Activated CD4-positive, alpha-beta T cell treated with anti-CD3 and anti-CD28 coated beads, Interleukin-2, amount 10 ng/mL, durations not matched to agents 24 days and 14 days (primary cell): ENCODE data around the gene FGF12. TPM values are rescaled to one million over a fixed set of nuclear protein-coding genes. Genes with fewer than 3 reads are reported as not detected.
A peak's percentile ranks its signal among the peaks of the same experiment; 100 is the strongest.

ENCODE experiments used
- DNase-seq: peaks from one replicate; pipeline ENCODE4 v3.0.0; 2022
- H3K27ac Mint-ChIP-seq: one replicate; pipeline ENCODE4 v1.8.0; 2022; ENCODE audit warnings: mild to moderate bottlenecking, mixed read lengths
- H3K27me3 Mint-ChIP-seq: one replicate; pipeline ENCODE4 v1.8.0; 2022; ENCODE audit warnings: mixed read lengths
- H3K36me3 Mint-ChIP-seq: one replicate; pipeline ENCODE4 v1.8.0; 2022; ENCODE audit warnings: low read depth, mild to moderate bottlenecking, mixed read lengths
- H3K4me1 Mint-ChIP-seq: one replicate; pipeline ENCODE4 v1.8.0; 2021; ENCODE audit warnings: mixed read lengths
- H3K4me3 Mint-ChIP-seq: one replicate; pipeline ENCODE4 v1.8.0; 2022; ENCODE audit warnings: mild to moderate bottlenecking, moderate library complexity, mixed read lengths
- H3K9me3 Mint-ChIP-seq: one replicate; pipeline ENCODE4 v1.8.0; 2021; ENCODE audit warnings: mixed read lengths
- intact Hi-C: fragments of 100-400 bp; cut with micrococcal nuclease; formaldehyde crosslinking; loops from one replicate; pipeline ENCODE4 v1.15.1; 2023
- total RNA-seq: library from RNA; stranded (reverse); gene quantifications from 2 replicates; pipeline ENCODE4 v1.2.3, GENCODE V29; 2022

FGF12 gene
- total RNA-seq, 1 donor from 2014 or later: not detected

- Mint-ChIP-seq H3K27ac (no peak overlapping the region), H3K4me1 (no peaks in the 10 kb centered on the region), H3K27me3 (no peaks in the 10 kb centered on the region), H3K9me3 (no peaks in the 10 kb centered on the region), H3K4me3 (no peak overlapping the region), H3K36me3 (no peaks in the 10 kb centered on the region)
- DNase-seq: no peak
- intact Hi-C loops: no loop called here
Observed at GRCh38 chr3:192545333-192545732, 182.0 kb downstream of the FGF12 start.

DNA sequence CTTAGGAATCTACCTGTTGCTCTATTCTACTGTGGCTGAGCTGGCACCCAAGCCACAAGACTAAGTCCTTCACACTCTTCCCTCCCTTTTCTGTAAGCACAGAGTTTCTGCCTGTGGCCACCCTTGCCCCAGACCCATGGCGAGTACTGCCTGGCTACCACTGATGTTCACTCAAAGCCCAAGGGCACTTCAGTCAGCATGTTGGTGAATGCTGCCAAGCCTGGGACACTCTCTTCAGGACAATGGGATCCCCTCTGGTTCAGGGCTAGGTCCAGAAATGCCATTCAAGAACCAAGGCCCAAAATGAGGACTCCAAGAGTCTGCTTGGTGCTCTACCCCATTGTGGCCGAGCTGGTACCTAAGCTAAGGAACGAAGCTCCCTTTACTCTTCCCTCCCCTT is 184.2 kb downstream of the FGF12 start:
- no peaks in the 10 kb centered on the region for H3K27me3 Mint-ChIP-seq
- no peak for DNase-seq
- H3K9me3 Mint-ChIP-seq: no peaks in the 10 kb centered on the region
- H3K27ac Mint-ChIP-seq: no peak overlapping the region
- H3K4me3 Mint-ChIP-seq: no peak overlapping the region
- intact Hi-C loops: no loop called here
- H3K36me3 Mint-ChIP-seq: no peaks in the 10 kb centered on the region
- no peaks in the 10 kb centered on the region for H3K4me1 Mint-ChIP-seq

DNA sequence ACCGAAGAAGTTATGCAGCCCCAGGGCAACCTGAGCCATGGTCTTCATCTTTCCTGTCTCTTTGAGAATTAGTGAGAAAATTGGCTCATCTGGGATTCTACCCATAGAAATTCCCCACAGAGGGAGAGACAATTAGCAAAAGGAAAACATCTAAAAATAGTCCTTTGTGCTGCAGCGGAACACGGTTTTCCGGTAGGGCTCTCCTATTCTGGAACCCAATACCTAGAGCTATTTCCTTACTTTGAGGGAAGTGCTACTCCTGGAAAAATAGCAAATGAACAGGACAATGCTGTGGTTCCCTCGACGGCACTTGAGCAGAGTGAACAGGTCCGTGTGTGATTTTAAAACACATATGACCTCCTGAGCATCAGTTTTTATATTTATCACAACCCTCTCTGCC is 210.5 kb downstream of the FGF12 start:
- Mint-ChIP-seq H3K27me3 (peaks cover 42% of the 10 kb centered on the region), H3K9me3 (peaks cover 5% of the 10 kb centered on the region), H3K4me1 (peaks cover 2% of the 10 kb centered on the region), H3K4me3 (no peak overlapping the region), H3K36me3 (no peaks in the 10 kb centered on the region), H3K27ac (no peak overlapping the region)
- DNase-seq: no peak
- intact Hi-C loops: no loop called here

DNA sequence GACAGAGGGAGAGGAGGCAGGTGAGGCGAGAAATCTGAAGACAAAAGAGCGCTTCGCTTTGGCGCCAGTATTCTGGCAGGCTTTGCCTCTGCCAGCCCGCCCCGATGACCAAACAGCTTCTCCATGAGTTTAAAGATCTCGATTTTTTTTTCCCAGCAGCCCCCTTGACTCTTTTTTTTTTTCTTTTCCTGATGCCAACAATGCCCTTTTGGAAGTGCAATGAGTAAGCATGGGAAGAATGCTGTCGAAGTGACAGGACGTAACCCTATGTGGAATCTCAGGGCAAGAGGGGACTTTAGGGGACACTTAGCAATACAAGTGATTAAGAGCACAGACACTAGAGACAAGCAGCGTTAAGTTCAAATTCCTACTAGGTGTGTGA is 211.7 kb downstream of the FGF12 start:
- no peaks in the 10 kb centered on the region for H3K36me3 Mint-ChIP-seq
- peaks cover 2% of the 10 kb centered on the region for H3K4me1 Mint-ChIP-seq
- intact Hi-C loops: no loop called here
- H3K27me3 Mint-ChIP-seq: peaks cover 42% of the 10 kb centered on the region
- no peak for DNase-seq
- no peak overlapping the region for H3K4me3 Mint-ChIP-seq
- H3K9me3 Mint-ChIP-seq: peaks cover 5% of the 10 kb centered on the region
- no peak overlapping the region for H3K27ac Mint-ChIP-seq

DNA sequence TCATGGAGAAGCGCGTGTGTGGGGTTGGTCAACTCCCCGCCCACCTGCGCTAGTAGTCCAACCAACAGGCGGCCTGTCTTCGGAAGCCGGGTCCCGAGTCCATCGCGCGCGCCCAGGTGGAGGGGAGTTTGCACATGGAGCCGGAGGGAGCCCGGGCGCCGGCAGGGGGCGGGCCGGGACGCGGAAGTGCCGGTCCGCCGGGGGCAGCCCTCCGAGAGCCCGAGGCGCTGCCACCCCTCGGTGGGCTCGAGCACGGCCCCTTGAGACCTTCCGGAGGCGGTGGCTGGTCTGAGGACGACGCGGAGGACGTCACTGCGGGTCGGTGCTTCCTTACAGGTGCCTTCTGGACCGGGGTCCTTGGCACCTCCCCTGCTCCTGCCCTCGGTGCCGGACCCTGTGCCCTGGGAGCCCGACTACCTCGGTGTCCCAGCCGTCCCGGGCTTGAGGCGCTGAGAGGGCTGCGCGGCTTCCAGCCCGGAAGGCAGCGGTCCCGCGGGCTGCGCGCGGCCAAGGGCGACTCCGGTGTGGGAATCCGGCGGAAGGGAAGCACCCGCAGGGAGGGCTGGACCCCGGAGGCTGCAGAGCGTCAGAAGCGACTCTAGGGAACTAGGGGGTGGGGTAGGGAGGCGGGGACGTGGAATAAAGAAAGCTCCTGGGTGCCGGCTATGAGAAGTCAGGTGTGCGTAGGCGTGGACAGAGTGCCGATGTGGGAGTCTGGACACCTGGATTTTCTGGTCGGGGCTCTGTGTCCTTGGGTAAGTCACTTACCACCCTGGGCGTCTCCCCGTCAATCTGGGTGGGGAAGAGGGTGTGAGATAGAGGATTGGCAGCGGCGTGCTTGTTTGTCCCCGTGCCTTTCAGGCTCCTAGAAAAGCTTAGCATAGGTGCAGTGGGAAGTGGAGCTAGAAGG is 212.3 kb downstream of the FGF12 start:
- Mint-ChIP-seq H3K4me3 (no peak overlapping the region), H3K36me3 (no peaks in the 10 kb centered on the region)
- DNase-seq: no peak

GRCh38 chr3:192514081-192514753 is 213.1 kb downstream of the FGF12 start:
- Mint-ChIP-seq H3K36me3 (no peaks in the 10 kb centered on the region), H3K4me1 (peaks cover 2% of the 10 kb centered on the region), H3K27ac (no peak overlapping the region), H3K9me3 (peaks cover 5% of the 10 kb centered on the region), H3K4me3 (no peak overlapping the region), H3K27me3 (peaks cover 42% of the 10 kb centered on the region)
- DNase-seq: peak; percentile 55
- intact Hi-C loops: loop anchor here (5.0 kb wide), 1 partner anchor 107 kb away; no protein-coding TSS in a partner anchor

More for the DNA sequence above, 212.3 kb downstream of the FGF12 start:
- Mint-ChIP-seq H3K4me1 (peaks cover 2% of the 10 kb centered on the region), H3K27ac (no peak overlapping the region), H3K27me3 (peaks cover 42% of the 10 kb centered on the region), H3K9me3 (peaks cover 5% of the 10 kb centered on the region)
- intact Hi-C loops: loop anchor here (5.0 kb wide), 1 partner anchor 108 kb away; no protein-coding TSS in a partner anchor

DNA sequence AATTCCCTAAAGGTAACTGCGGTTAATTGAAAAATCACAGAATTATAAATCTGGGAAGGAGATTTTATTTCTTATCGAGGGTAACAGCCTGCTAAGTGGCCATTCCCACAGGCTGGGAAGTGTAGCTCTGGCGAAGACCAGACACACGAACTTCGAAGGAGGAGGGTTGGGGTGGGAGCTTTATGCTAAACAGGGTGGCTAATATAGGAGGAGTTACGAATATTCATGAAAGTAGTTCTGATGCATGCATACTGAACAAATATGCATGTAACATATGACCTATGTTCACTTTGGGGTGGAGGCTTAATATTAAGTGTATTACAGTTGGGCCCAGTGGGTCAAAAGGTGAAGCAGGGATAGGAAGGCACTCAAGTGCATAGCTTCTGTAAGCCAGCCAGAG is 221.6 kb downstream of the FGF12 start:
- intact Hi-C loops: no loop called here
- no peaks in the 10 kb centered on the region for H3K36me3 Mint-ChIP-seq
- no peak overlapping the region for H3K27ac Mint-ChIP-seq
- H3K4me1 Mint-ChIP-seq: no peaks in the 10 kb centered on the region
- no peak overlapping the region for H3K4me3 Mint-ChIP-seq
- no peaks in the 10 kb centered on the region for H3K9me3 Mint-ChIP-seq
- DNase-seq: no peak
- no peaks in the 10 kb centered on the region for H3K27me3 Mint-ChIP-seq

DNA sequence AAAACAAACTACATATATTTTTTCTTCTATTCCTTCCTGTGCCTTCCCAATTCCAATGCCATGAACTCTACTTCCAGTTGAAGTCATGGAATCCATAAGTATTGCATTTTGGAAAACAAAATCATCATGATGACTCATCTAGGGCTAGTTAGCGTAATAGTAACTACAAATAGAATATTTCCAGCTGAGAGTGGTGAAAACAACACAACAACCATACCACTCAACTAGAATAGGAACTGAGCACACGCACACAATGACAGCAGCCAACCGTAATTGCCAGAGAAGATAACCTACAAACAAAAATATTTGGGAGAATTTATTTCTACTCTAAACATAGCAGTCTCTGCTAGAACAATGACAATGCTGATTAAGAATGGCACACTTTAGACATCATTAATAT is 225.9 kb downstream of the FGF12 start:
- no peaks in the 10 kb centered on the region for H3K27me3 Mint-ChIP-seq
- intact Hi-C loops: no loop called here
- H3K27ac Mint-ChIP-seq: no peak overlapping the region
- no peak for DNase-seq
- no peaks in the 10 kb centered on the region for H3K36me3 Mint-ChIP-seq
- H3K4me1 Mint-ChIP-seq: no peaks in the 10 kb centered on the region
- no peaks in the 10 kb centered on the region for H3K9me3 Mint-ChIP-seq
- no peak overlapping the region for H3K4me3 Mint-ChIP-seq

DNA sequence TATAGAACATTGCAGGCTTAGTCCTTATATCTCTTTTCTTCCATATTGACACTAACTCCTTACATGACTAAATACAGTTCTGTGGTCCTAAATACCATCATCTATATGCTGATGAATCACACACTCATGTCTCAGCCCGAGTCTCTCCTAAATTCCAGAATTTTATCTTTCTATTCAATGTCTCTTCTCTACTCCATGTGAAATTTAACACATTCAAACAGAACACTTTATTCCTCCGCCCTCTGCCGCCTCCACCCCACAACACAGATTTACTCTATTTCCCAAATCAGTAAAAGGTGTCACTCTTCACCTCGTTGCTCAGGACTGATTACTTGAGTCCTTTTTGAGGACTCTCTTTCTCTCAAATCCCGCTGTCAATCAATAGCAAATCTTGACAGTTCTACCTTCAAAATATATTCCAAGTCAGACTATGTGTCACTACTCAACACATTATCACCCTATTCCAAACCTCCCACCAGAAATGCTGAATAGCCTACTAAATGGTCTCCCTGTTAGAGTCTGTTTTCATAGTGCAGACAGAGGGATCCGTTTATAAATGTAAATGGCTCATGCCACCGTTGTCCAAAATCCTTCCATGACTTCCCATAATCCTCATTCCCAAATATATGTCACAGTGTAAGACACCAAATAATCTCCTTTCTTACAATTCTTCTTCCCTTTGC is 230.3 kb downstream of the FGF12 start:
- Mint-ChIP-seq H3K27ac (no peak overlapping the region), H3K4me1 (no peaks in the 10 kb centered on the region), H3K4me3 (no peak overlapping the region), H3K36me3 (no peaks in the 10 kb centered on the region), H3K27me3 (no peaks in the 10 kb centered on the region), H3K9me3 (no peaks in the 10 kb centered on the region)
- intact Hi-C loops: no loop called here
- no peak for DNase-seq

- intact Hi-C loops: no loop called here
- H3K27ac Mint-ChIP-seq: no peak overlapping the region
- no peaks in the 10 kb centered on the region for H3K4me1 Mint-ChIP-seq
- no peak overlapping the region for H3K4me3 Mint-ChIP-seq
- DNase-seq: no peak
- H3K9me3 Mint-ChIP-seq: no peaks in the 10 kb centered on the region
- peaks cover 2% of the 10 kb centered on the region for H3K27me3 Mint-ChIP-seq
- no peaks in the 10 kb centered on the region for H3K36me3 Mint-ChIP-seq
Observed at GRCh38 chr3:192494174-192494573, 233.2 kb downstream of the FGF12 start.

DNA sequence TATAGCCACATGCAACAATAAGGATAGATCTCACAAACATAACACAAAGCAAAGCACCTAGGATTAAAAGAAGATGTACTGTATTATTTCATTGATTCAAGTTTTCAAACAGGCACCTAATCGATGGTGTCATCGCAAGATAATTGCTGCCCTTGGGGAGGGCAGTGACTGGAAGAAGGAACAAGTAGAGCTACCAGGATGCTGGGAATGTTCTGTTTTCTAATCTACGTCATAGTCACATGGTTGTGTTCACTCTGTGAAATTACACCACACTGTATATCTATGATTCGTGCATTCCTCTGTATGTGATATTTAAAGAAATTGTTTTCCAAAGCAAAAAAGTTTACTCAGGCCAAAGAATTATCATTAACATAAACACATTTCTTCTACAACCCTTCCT is 236.6 kb downstream of the FGF12 start:
- no peaks in the 10 kb centered on the region for H3K36me3 Mint-ChIP-seq
- no peaks in the 10 kb centered on the region for H3K9me3 Mint-ChIP-seq
- no peak for DNase-seq
- no peak overlapping the region for H3K4me3 Mint-ChIP-seq
- H3K4me1 Mint-ChIP-seq: no peaks in the 10 kb centered on the region
- peaks cover 2% of the 10 kb centered on the region for H3K27me3 Mint-ChIP-seq
- intact Hi-C loops: no loop called here
- H3K27ac Mint-ChIP-seq: no peak overlapping the region

DNA sequence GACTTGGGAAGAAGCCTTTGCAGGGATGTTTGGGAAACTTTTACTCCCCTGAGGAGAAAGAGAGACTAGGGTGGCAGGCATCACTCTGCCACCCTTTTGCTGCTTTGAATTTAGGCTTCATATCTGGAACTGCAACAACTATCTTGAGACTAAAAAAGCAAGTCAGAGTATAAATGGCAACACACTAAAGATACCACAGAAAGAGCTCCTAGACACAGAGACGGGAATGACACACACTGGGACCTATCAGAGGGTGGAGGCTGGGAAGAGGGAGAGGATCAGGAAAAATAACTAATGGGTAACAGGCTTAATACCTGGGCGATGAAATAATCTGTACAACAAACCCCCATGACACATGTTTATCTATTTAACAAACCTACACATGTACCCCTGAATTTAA is 237.8 kb downstream of the FGF12 start:
- H3K27me3 Mint-ChIP-seq: peaks cover 2% of the 10 kb centered on the region
- no peak overlapping the region for H3K4me3 Mint-ChIP-seq
- no peak for DNase-seq
- H3K36me3 Mint-ChIP-seq: no peaks in the 10 kb centered on the region
- H3K27ac Mint-ChIP-seq: no peak overlapping the region
- H3K4me1 Mint-ChIP-seq: no peaks in the 10 kb centered on the region
- no peaks in the 10 kb centered on the region for H3K9me3 Mint-ChIP-seq
- intact Hi-C loops: no loop called here

- Mint-ChIP-seq H3K27ac (no peak overlapping the region), H3K36me3 (no peaks in the 10 kb centered on the region), H3K4me3 (no peak overlapping the region), H3K9me3 (no peaks in the 10 kb centered on the region), H3K27me3 (peaks cover 2% of the 10 kb centered on the region), H3K4me1 (no peaks in the 10 kb centered on the region)
- DNase-seq: no peak
- intact Hi-C loops: no loop called here
Observed at GRCh38 chr3:192487033-192487432, 240.3 kb downstream of the FGF12 start.

- no peak for DNase-seq
- intact Hi-C loops: no loop called here
- H3K27ac Mint-ChIP-seq: no peak overlapping the region
- no peaks in the 10 kb centered on the region for H3K27me3 Mint-ChIP-seq
- no peaks in the 10 kb centered on the region for H3K4me1 Mint-ChIP-seq
- H3K36me3 Mint-ChIP-seq: no peaks in the 10 kb centered on the region
- no peaks in the 10 kb centered on the region for H3K9me3 Mint-ChIP-seq
- no peak overlapping the region for H3K4me3 Mint-ChIP-seq
Observed at GRCh38 chr3:192482809-192483208, 244.5 kb downstream of the FGF12 start.
